Body of pancreas (tissue), 4 donors: ENCODE measurements around the gene LRRC7. TPM values are rescaled to one million over a fixed set of nuclear protein-coding genes. Genes with fewer than 3 reads are reported as not detected.

Experiments
- ATAC-seq: fragments of 150-250 bp; one replicate; pipeline ENCODE4 v1.9.1; 2016
- DNase-seq, 4 donors: peaks; one replicate each; pipeline ENCODE4 v3.0.0-alpha.2; 2019
- H3K27ac ChIP-seq, 4 donors: fragments of 200-600 bp; sonication (generic); 1 replicate in 3 of 4; 2 replicates in 1 of 4; pipeline versions ENCODE4 v1.5.1 to v1.6.1; 2016 to 2019; ENCODE audit warnings: mild to moderate bottlenecking in 1 of 4, mixed read lengths in 1 of 4, moderate library complexity in 1 of 4
- H3K27me3 ChIP-seq, 2 donors: fragments of 200-600 bp; sonication (generic); one replicate each; pipeline ENCODE4 v1.6.0; 2016; ENCODE audit warnings: mild to moderate bottlenecking in 1 of 2
- H3K36me3 ChIP-seq, 2 donors: fragments of 200-600 bp; sonication (generic); replicated peaks in 1 of 2; 2 replicates each; pipeline ENCODE4 v1.5.1; 2016; ENCODE audit warnings: low read depth in 2 of 2; ENCODE audit not compliant: insufficient read depth in 1 of 2
- H3K4me1 ChIP-seq: fragments of 200-600 bp; sonication (generic); one replicate; pipeline ENCODE4 v1.6.0; 2016
- H3K4me3 ChIP-seq, 2 donors: fragments of 200-600 bp; sonication (generic); 1 replicate in 1 of 2; 2 replicates in 1 of 2; pipeline ENCODE4 v1.5.1; 2016 to 2019
- H3K9me3 ChIP-seq, 3 donors: fragments of 200-600 bp; sonication (generic); 1 replicate in 2 of 3; 2 replicates in 1 of 3; pipeline ENCODE4 v1.5.1; 2016
- POLR2A ChIP-seq, 3 donors: fragments of 450-650 bp; IDR thresholded peaks; one replicate each; pipeline ENCODE4 v1.6.1; 2016; ENCODE audit warnings: antibody characterized with exemption in 3 of 3, mild to moderate bottlenecking in 2 of 3
- WGBS, 2 donors: methylation state at CpG; one replicate each; pipeline ENCODE4 v1.1.5; 2017; 5-methylcytosine and 5-hydroxymethylcytosine counted together
- intact Hi-C: fragments of 100-400 bp; cut with DNase I; formaldehyde crosslinking; loops from one replicate; pipeline ENCODE4 v1.15.1; 2023
- total RNA-seq, 2 donors: library from RNA; depleted of rRNA; stranded (reverse); fragments of >200 nt; gene quantifications; one replicate each; pipeline ENCODE4 v1.1.0, GENCODE V29; 2016
- TF ChIP-seq, protein P1 (sequence below), 7 experiments: fragments of 450-650 bp in 4 of 7; fragments of 200-600 bp in 3 of 7; sonication (generic) in 3 of 7; IDR thresholded peaks; one replicate each; pipeline ENCODE4 v1.5.1; 2016 to 2019; ENCODE audit warnings: antibody characterized with exemption in 7 of 7

The LRRC7 gene
- total RNA-seq, 2 donors from 2014 or later: 1.3 to 2.6 TPM

- Histone ChIP-seq H3K27me3 (no peaks in the 10 kb centered on the region), H3K36me3 (no peaks in the 10 kb centered on the region), H3K27ac (no peak overlapping the region), H3K4me1 (no peaks in the 10 kb centered on the region), H3K4me3 (no peak overlapping the region), H3K9me3 (no peaks in the 10 kb centered on the region)
- intact Hi-C loops: no loop called here
- no peak for TF ChIP-seq POLR2A (IDR thresholded peaks at IDR 0.05)
- TF ChIP-seq, protein P1, sequence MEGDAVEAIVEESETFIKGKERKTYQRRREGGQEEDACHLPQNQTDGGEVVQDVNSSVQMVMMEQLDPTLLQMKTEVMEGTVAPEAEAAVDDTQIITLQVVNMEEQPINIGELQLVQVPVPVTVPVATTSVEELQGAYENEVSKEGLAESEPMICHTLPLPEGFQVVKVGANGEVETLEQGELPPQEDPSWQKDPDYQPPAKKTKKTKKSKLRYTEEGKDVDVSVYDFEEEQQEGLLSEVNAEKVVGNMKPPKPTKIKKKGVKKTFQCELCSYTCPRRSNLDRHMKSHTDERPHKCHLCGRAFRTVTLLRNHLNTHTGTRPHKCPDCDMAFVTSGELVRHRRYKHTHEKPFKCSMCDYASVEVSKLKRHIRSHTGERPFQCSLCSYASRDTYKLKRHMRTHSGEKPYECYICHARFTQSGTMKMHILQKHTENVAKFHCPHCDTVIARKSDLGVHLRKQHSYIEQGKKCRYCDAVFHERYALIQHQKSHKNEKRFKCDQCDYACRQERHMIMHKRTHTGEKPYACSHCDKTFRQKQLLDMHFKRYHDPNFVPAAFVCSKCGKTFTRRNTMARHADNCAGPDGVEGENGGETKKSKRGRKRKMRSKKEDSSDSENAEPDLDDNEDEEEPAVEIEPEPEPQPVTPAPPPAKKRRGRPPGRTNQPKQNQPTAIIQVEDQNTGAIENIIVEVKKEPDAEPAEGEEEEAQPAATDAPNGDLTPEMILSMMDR (IDR thresholded peaks at IDR 0.05): no peak
- 44 to 70% methylated on average over 2 of the region's 2 CpGs for WGBS, 2 donors
- ATAC-seq (no peak), DNase-seq (no peak)
Observed at GRCh38 chr1:69929308-69930057, 361.8 kb downstream of the LRRC7 start.

- 68 to 84% methylated on average over 2 of the region's 2 CpGs for WGBS, 2 donors
- intact Hi-C loops: no loop called here
- TF ChIP-seq, protein P1 (IDR thresholded peaks at IDR 0.05): no peak
- no peak for TF ChIP-seq POLR2A (IDR thresholded peaks at IDR 0.05)
Observed at GRCh38 chr1:69930396-69930795, 362.7 kb downstream of the LRRC7 start.

DNA sequence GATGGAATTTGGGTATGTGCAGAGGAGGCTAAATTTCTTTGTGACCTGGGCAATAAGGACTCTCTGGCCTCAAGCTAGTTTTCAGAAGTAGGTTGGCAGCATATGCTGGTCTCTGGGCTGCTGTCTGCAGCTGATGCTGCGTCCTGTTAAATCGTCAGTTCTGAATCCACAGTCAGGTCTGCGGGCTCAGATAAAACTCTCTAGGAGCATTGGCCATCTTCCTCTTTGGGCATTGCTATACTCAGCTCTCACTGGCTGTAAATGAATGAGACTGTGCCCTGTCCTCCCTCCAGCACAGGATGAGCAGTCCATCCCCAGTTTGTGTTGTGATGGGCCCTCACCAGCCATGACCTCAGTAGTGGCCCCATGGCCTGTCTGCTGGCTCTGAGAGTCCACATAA is 365.0 kb downstream of the LRRC7 start:
- WGBS, 2 donors: 52 to 65% methylated on average over 3 of the region's 3 CpGs
- no peak overlapping the region for H3K27ac ChIP-seq

More at GRCh38 chr1:69930396-69930795, 362.7 kb downstream of the LRRC7 start:
- Histone ChIP-seq H3K4me1 (no peaks in the 10 kb centered on the region), H3K36me3 (no peaks in the 10 kb centered on the region), H3K27me3 (no peaks in the 10 kb centered on the region), H3K9me3 (no peaks in the 10 kb centered on the region), H3K27ac (no peak overlapping the region), H3K4me3 (no peak overlapping the region)
- ATAC-seq (no peak), DNase-seq (no peak)

DNA sequence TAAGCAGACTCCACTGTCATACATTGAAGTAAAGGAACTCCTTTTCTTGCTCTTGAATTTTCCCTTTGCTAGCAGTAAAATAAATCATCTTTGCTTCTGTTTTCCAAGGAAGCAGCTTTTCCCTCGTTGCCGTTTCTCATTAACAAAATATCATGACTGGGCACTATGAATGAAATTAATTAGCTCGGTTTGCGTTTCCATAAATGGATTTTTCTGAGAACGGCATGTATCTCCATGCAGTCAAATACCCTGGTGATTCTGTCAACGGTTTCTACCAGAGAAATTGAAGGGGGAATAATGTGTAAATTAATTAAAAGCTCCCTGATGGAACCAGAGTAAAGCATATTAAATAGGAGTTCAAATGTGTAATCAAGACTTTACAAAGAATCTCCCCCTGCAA is 372.5 kb downstream of the LRRC7 start:
- H3K27ac ChIP-seq: no peak overlapping the region
- H3K9me3 ChIP-seq: no peaks in the 10 kb centered on the region
- H3K27me3 ChIP-seq: no peaks in the 10 kb centered on the region
- intact Hi-C loops: no loop called here
- no peak for TF ChIP-seq POLR2A (IDR thresholded peaks at IDR 0.05)
- TF ChIP-seq, protein P1 (IDR thresholded peaks at IDR 0.05): no peak
- DNase-seq (no peak), ATAC-seq (no peak)
- no peak overlapping the region for H3K4me3 ChIP-seq
- no peaks in the 10 kb centered on the region for H3K36me3 ChIP-seq
- H3K4me1 ChIP-seq: no peaks in the 10 kb centered on the region
- 55 to 67% methylated on average over 6 of the region's 6 CpGs for WGBS, 2 donors

More for the DNA sequence above, 365.0 kb downstream of the LRRC7 start:
- no peak for DNase-seq
- no peaks in the 10 kb centered on the region for H3K36me3 ChIP-seq
- TF ChIP-seq POLR2A (IDR thresholded peaks at IDR 0.05): no peak
- TF ChIP-seq, protein P1 (IDR thresholded peaks at IDR 0.05): no peak
- H3K27me3 ChIP-seq: no peaks in the 10 kb centered on the region
- no peak overlapping the region for H3K4me3 ChIP-seq
- ATAC-seq: no peak
- no peaks in the 10 kb centered on the region for H3K4me1 ChIP-seq
- no peaks in the 10 kb centered on the region for H3K9me3 ChIP-seq
- intact Hi-C loops: no loop called here

DNA sequence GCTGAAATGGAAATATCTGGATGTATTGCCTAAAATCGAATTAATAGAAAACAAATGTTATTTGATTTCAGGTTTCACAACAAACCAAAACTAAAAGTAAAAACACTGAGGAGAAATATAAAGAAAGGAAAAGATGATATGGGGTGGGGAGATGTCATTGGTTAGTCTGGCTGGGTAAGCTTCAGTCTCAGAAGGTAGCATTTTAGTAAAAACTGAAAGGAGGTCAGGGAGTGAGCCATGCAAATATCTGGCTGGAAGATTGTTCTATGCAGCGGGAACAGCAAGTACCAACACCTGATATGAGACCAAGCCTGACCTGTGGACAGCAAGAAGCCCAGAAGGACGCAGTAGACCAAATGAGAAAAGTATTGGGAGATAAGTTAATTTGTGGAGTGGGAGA is 373.1 kb downstream of the LRRC7 start:
- H3K4me3 ChIP-seq: no peak overlapping the region
- DNase-seq (no peak), ATAC-seq (no peak)
- intact Hi-C loops: no loop called here
- H3K27ac ChIP-seq: no peak overlapping the region
- no peaks in the 10 kb centered on the region for H3K36me3 ChIP-seq
- H3K4me1 ChIP-seq: no peaks in the 10 kb centered on the region
- no peaks in the 10 kb centered on the region for H3K9me3 ChIP-seq
- TF ChIP-seq POLR2A (IDR thresholded peaks at IDR 0.05): no peak
- TF ChIP-seq, protein P1 (IDR thresholded peaks at IDR 0.05): no peak
- 51 to 52% methylated on average over 3 of the region's 3 CpGs for WGBS, 2 donors
- no peaks in the 10 kb centered on the region for H3K27me3 ChIP-seq
